Astrocyte (in vitro differentiated cells and primary cell): Measurements from ENCODE around the gene DDX27. TPM values are rescaled to one million over a fixed set of nuclear protein-coding genes. Genes with fewer than 3 reads are reported as not detected.
A peak's percentile ranks its signal among the peaks of the same experiment; 100 is the strongest.

Source experiments
- DNase-seq: peaks from one replicate; pipeline ENCODE4 v3.0.0-alpha.2; 2010; ENCODE audit warnings: low read depth
- FAIRE-seq: peaks from 2 replicates; lab custom pipeline; 2011; peaks lifted over from hg19 to GRCh38; lab: Jason Lieb, UNC
- H2AFZ ChIP-seq: 2 replicates; pipeline ENCODE4 v1.6.0; 2012; ENCODE audit warnings: low read depth, low read length, inconsistent platforms
- H3K27ac ChIP-seq: 2 replicates; pipeline ENCODE4 v1.5.1; 2011; ENCODE audit warnings: low read depth, low read length, inconsistent platforms
- H3K27me3 ChIP-seq: 2 replicates; pipeline ENCODE4 v1.6.0; 2011; ENCODE audit warnings: low read length, inconsistent platforms; ENCODE audit not compliant: insufficient read depth
- H3K36me3 ChIP-seq: 2 replicates; pipeline ENCODE4 v1.5.1; 2011; ENCODE audit warnings: low read length, inconsistent platforms; ENCODE audit not compliant: insufficient read depth
- H3K4me1 ChIP-seq: 2 replicates; pipeline ENCODE4 v1.5.1; 2011; ENCODE audit warnings: low read length, inconsistent platforms; ENCODE audit not compliant: insufficient read depth
- H3K4me2 ChIP-seq: 2 replicates; pipeline ENCODE4 v1.6.0; 2012; ENCODE audit warnings: low read length, inconsistent platforms
- H3K4me3 ChIP-seq: 2 replicates; pipeline ENCODE4 v1.5.1; 2011; ENCODE audit warnings: low read depth, mild to moderate bottlenecking, low read length, inconsistent platforms; ENCODE audit not compliant: insufficient read depth
- H3K79me2 ChIP-seq: 2 replicates; pipeline ENCODE4 v1.6.0; 2012; ENCODE audit warnings: mild to moderate bottlenecking, low read length, inconsistent platforms; ENCODE audit not compliant: insufficient read depth
- H3K9ac ChIP-seq: 2 replicates; pipeline ENCODE4 v1.6.0; 2012; ENCODE audit warnings: mild to moderate bottlenecking, low read length, inconsistent platforms
- H3K9me3 ChIP-seq: 2 replicates; pipeline ENCODE4 v1.5.1; 2012; ENCODE audit warnings: low read depth, mild to moderate bottlenecking, low read length, inconsistent platforms; ENCODE audit not compliant: insufficient read depth
- H4K20me1 ChIP-seq: 2 replicates; pipeline ENCODE4 v1.6.0; 2012; ENCODE audit warnings: low read length, inconsistent platforms; ENCODE audit not compliant: insufficient read depth
- H3K27ac Mint-ChIP-seq: one replicate; pipeline ENCODE4 v1.8.0; 2021; ENCODE audit warnings: mild to moderate bottlenecking, mixed read lengths; ENCODE audit not compliant: unreplicated experiment
- H3K27me3 Mint-ChIP-seq: one replicate; pipeline ENCODE4 v1.8.0; 2021; ENCODE audit warnings: low read depth, mixed read lengths; ENCODE audit not compliant: unreplicated experiment
- H3K36me3 Mint-ChIP-seq: one replicate; pipeline ENCODE4 v1.8.0; 2021; ENCODE audit warnings: low read depth, mixed read lengths; ENCODE audit not compliant: unreplicated experiment
- H3K4me1 Mint-ChIP-seq: one replicate; pipeline ENCODE4 v1.8.0; 2021; ENCODE audit warnings: low read depth, mixed read lengths; ENCODE audit not compliant: unreplicated experiment
- H3K4me3 Mint-ChIP-seq: one replicate; pipeline ENCODE4 v1.8.0; 2021; ENCODE audit warnings: mild to moderate bottlenecking, moderate library complexity, mixed read lengths; ENCODE audit not compliant: unreplicated experiment
- H3K9me3 Mint-ChIP-seq: one replicate; pipeline ENCODE4 v1.8.0; 2021; ENCODE audit warnings: mild to moderate bottlenecking, mixed read lengths; ENCODE audit not compliant: unreplicated experiment
- CTCF ChIP-seq: IDR thresholded peaks from 2 replicates; pipeline ENCODE4 v1.5.1; 2011; ENCODE audit warnings: low read depth, mild to moderate bottlenecking, inconsistent platforms, low read length, moderate library complexity; ENCODE audit not compliant: insufficient read depth
- EZH2 ChIP-seq: IDR thresholded peaks from 2 replicates; pipeline ENCODE4 v1.6.1; 2012; ENCODE audit warnings: mild to moderate bottlenecking, low read length, inconsistent platforms; ENCODE audit not compliant: insufficient read depth
- total RNA-seq: library from RNA; stranded (reverse); gene quantifications from 2 replicates; pipeline ENCODE4 v1.2.1, GENCODE V29; 2021

Gene DDX27
- total RNA-seq, 1 donor from 2014 or later, result 38.3 TPM

- H3K79me2 ChIP-seq, result peaks cover 71% of the 10 kb centered on the region
- H3K27me3 ChIP-seq, result no peaks in the 10 kb centered on the region
- FAIRE-seq, result no peak
- no peak overlapping the region for H3K27ac ChIP-seq
- Mint-ChIP-seq H3K9me3 (peaks cover 6% of the 10 kb centered on the region), H3K27ac (peak overlapping the region; percentile 68), H3K36me3 (peaks cover 63% of the 10 kb centered on the region), H3K27me3 (no peaks in the 10 kb centered on the region), H3K4me1 (peaks cover 70% of the 10 kb centered on the region), H3K4me3 (peak overlapping the region; percentile 99)
- H4K20me1 ChIP-seq, result peaks cover 100% of the 10 kb centered on the region
- peaks cover 16% of the 10 kb centered on the region for H3K9me3 ChIP-seq
- no peak overlapping the region for H3K9ac ChIP-seq
- no peak for TF ChIP-seq CTCF
- TF ChIP-seq EZH2, result no peak
- H2AFZ ChIP-seq, result no peak overlapping the region
- peaks cover 61% of the 10 kb centered on the region for H3K4me1 ChIP-seq
- H3K36me3 ChIP-seq, result peaks cover 94% of the 10 kb centered on the region
- DNase-seq, result no peak
- peak overlapping the region; percentile 91 for H3K4me2 ChIP-seq
- H3K4me3 ChIP-seq, result peak overlapping the region; percentile 28
These were observed 66.7 kb downstream of the DDX27 start for GRCh38 chr20:49285813-49286494.

- Histone ChIP-seq H3K4me3 (peak overlapping the region; percentile 35), H3K4me2 (peak overlapping the region; percentile 91), H3K9me3 (peaks cover 13% of the 10 kb centered on the region), H3K27me3 (no peaks in the 10 kb centered on the region), H3K27ac (peak overlapping the region; percentile 35), H3K4me1 (peaks cover 56% of the 10 kb centered on the region), H4K20me1 (peaks cover 100% of the 10 kb centered on the region), H3K79me2 (peaks cover 61% of the 10 kb centered on the region), H2AFZ (no peak overlapping the region), H3K36me3 (peaks cover 92% of the 10 kb centered on the region), H3K9ac (peak overlapping the region; percentile 2)
- peak overlapping the region; percentile 90 for H3K27ac Mint-ChIP-seq
- FAIRE-seq (no peak), DNase-seq (peak; percentile 66)
- peaks cover 68% of the 10 kb centered on the region for H3K4me1 Mint-ChIP-seq
- peaks cover 58% of the 10 kb centered on the region for H3K36me3 Mint-ChIP-seq
- H3K4me3 Mint-ChIP-seq, result peak overlapping the region; percentile 99
- peaks cover 6% of the 10 kb centered on the region for H3K9me3 Mint-ChIP-seq
- no peaks in the 10 kb centered on the region for H3K27me3 Mint-ChIP-seq
- TF ChIP-seq CTCF (no peak), EZH2 (no peak)
These were observed 67.7 kb downstream of the DDX27 start for GRCh38 chr20:49286689-49287551.
